ENCODE measurements around the gene PLAAT2.
"Not testable (repeated sequence)": the region's sequence is repeated elsewhere in the genome, so short reads cannot be mapped to it uniquely, and the experiment has no call there.

- not testable (repeated sequence) for TF ChIP-seq POLR2A, POLR2AphosphoS5 (IDR thresholded peaks at IDR 0.05)
- TF ChIP-seq, protein P1, sequence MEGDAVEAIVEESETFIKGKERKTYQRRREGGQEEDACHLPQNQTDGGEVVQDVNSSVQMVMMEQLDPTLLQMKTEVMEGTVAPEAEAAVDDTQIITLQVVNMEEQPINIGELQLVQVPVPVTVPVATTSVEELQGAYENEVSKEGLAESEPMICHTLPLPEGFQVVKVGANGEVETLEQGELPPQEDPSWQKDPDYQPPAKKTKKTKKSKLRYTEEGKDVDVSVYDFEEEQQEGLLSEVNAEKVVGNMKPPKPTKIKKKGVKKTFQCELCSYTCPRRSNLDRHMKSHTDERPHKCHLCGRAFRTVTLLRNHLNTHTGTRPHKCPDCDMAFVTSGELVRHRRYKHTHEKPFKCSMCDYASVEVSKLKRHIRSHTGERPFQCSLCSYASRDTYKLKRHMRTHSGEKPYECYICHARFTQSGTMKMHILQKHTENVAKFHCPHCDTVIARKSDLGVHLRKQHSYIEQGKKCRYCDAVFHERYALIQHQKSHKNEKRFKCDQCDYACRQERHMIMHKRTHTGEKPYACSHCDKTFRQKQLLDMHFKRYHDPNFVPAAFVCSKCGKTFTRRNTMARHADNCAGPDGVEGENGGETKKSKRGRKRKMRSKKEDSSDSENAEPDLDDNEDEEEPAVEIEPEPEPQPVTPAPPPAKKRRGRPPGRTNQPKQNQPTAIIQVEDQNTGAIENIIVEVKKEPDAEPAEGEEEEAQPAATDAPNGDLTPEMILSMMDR (IDR thresholded peaks at IDR 0.05) = not testable (repeated sequence)
These were observed 15.7 kb upstream of the PLAAT2 start for GRCh38 chr11:63578882-63579281.
